CD14-positive monocyte (primary cell): ENCODE data around the gene BLOC1S1. TPM values are rescaled to one million over a fixed set of nuclear protein-coding genes. Genes with fewer than 3 reads are reported as not detected.

ENCODE experiments used
- DNase-seq, 3 donors: peaks; one replicate each; pipeline ENCODE4 v3.0.0-alpha.2; 2011 to 2022
- H2AFZ ChIP-seq: 2 replicates; pipeline ENCODE4 v1.6.0; 2012; ENCODE audit warnings: mild to moderate bottlenecking, low read depth, low read length, inconsistent platforms; ENCODE audit not compliant: insufficient read depth, poor library complexity, severe bottlenecking
- H3K27ac ChIP-seq, 2 donors: 1 replicate in 1 of 2; 2 replicates in 1 of 2; pipeline ENCODE4 v1.5.1; 2012 to 2013; ENCODE audit warnings: low read length in 2 of 2, control low read depth in 1 of 2, inconsistent platforms in 1 of 2, low read depth in 1 of 2, mild to moderate bottlenecking in 1 of 2
- H3K27me3 ChIP-seq, 2 donors: one replicate each; pipeline versions ENCODE4 v1.6.0 to v1.6.1; 2011 to 2013; ENCODE audit warnings: low read length in 2 of 2; ENCODE audit not compliant: control insufficient read depth in 2 of 2, insufficient read depth in 2 of 2
- H3K36me3 ChIP-seq, 2 donors: replicated peaks in 1 of 2; 1 replicate in 1 of 2; 2 replicates in 1 of 2; pipeline versions ENCODE4 v1.5.1 to v1.6.1; 2012 to 2013; ENCODE audit warnings: low read length in 2 of 2, control low read depth in 1 of 2, inconsistent platforms in 1 of 2, mild to moderate bottlenecking in 1 of 2; ENCODE audit not compliant: insufficient read depth in 2 of 2, control insufficient read depth in 1 of 2
- H3K4me1 ChIP-seq, 2 donors: 1 replicate in 1 of 2; 2 replicates in 1 of 2; pipeline versions ENCODE4 v1.5.1 to v1.6.1; 2012 to 2013; ENCODE audit warnings: low read length in 2 of 2, control low read depth in 1 of 2, inconsistent platforms in 1 of 2, mild to moderate bottlenecking in 1 of 2, moderate library complexity in 1 of 2; ENCODE audit not compliant: insufficient read depth in 2 of 2, control insufficient read depth in 1 of 2
- H3K4me2 ChIP-seq: replicated peaks from 2 replicates; pipeline ENCODE3; 2012; ENCODE audit warnings: low read length, moderate library complexity, mild to moderate bottlenecking; ENCODE audit not compliant: poor library complexity, severe bottlenecking; ENCODE audit errors: extremely low read depth
- H3K4me3 ChIP-seq, 3 experiments: fragments of 200-600 bp in 1 of 3; sonication (generic) in 1 of 3; replicated peaks in 1 of 3; 1 replicate in 2 of 3; 2 replicates in 1 of 3; pipeline ENCODE4 v1.5.1; 2011 to 2013; ENCODE audit warnings: low read length in 3 of 3, mild to moderate bottlenecking in 3 of 3, control low read depth in 2 of 3, low read depth in 2 of 3, inconsistent platforms in 1 of 3, moderate library complexity in 1 of 3
- H3K79me2 ChIP-seq: 2 replicates; pipeline ENCODE4 v1.6.0; 2012; ENCODE audit warnings: mild to moderate bottlenecking, control low read depth, inconsistent platforms, low read length, moderate library complexity; ENCODE audit not compliant: insufficient read depth
- H3K9ac ChIP-seq: 2 replicates; pipeline ENCODE4 v1.6.0; 2017; ENCODE audit warnings: low read length, mild to moderate bottlenecking; ENCODE audit not compliant: insufficient read depth, poor library complexity, severe bottlenecking
- H3K9me3 ChIP-seq, 2 donors: replicated peaks in 1 of 2; 1 replicate in 1 of 2; 2 replicates in 1 of 2; pipeline versions ENCODE4 v1.5.1 to v1.6.1; 2012 to 2013; ENCODE audit warnings: low read length in 2 of 2, control low read depth in 1 of 2; ENCODE audit not compliant: control insufficient read depth in 1 of 2, insufficient read depth in 1 of 2
- H4K20me1 ChIP-seq: 2 replicates; pipeline ENCODE4 v1.6.0; 2012; ENCODE audit warnings: mild to moderate bottlenecking, low read length, control low read depth, moderate library complexity; ENCODE audit not compliant: insufficient read depth
- H3K27ac Mint-ChIP-seq, 7 donors: one replicate each; pipeline ENCODE4 v1.8.0; 2020; ENCODE audit warnings: mild to moderate bottlenecking in 7 of 7, mixed read lengths in 7 of 7, moderate library complexity in 6 of 7, inconsistent platforms in 2 of 7
- H3K27me3 Mint-ChIP-seq, 3 donors: one replicate each; pipeline ENCODE4 v1.8.0; 2021 to 2022; ENCODE audit warnings: low read depth in 3 of 3, mild to moderate bottlenecking in 3 of 3, mixed read lengths in 3 of 3, moderate library complexity in 3 of 3, inconsistent platforms in 1 of 3
- H3K36me3 Mint-ChIP-seq, 2 donors: one replicate each; pipeline ENCODE4 v1.8.0; 2020; ENCODE audit warnings: mixed read lengths in 2 of 2, inconsistent platforms in 1 of 2, mild to moderate bottlenecking in 1 of 2
- H3K4me1 Mint-ChIP-seq: one replicate; pipeline ENCODE4 v1.8.0; 2020; ENCODE audit warnings: mild to moderate bottlenecking, mixed read lengths
- H3K4me3 Mint-ChIP-seq, 2 donors: one replicate each; pipeline ENCODE4 v1.8.0; 2020; ENCODE audit warnings: mild to moderate bottlenecking in 2 of 2, mixed read lengths in 2 of 2, moderate library complexity in 1 of 2
- H3K9me3 Mint-ChIP-seq, 7 donors: one replicate each; pipeline ENCODE4 v1.8.0; 2020 to 2022; ENCODE audit warnings: mixed read lengths in 7 of 7, mild to moderate bottlenecking in 6 of 7, moderate library complexity in 6 of 7, inconsistent platforms in 2 of 7
- WGBS: methylation state at CpG from one replicate; pipeline ENCODE4 v1.1.5; 2013; ENCODE audit warnings: missing lambda C conversion rate; ENCODE audit not compliant: insufficient coverage; 5-methylcytosine and 5-hydroxymethylcytosine counted together
- intact Hi-C, 2 donors: fragments of 100-400 bp; cut with micrococcal nuclease; formaldehyde crosslinking; loops; one replicate each; pipeline versions ENCODE4 v1.15.0 to v1.15.1; 2023
- polyA plus RNA-seq, 3 donors: library from polyadenylated mRNA; depleted of rRNA in 1 of 3; unstranded in 2 of 3; stranded (reverse) in 1 of 3; fragments of 300-500 nt in 2 of 3; fragments of >200 nt in 1 of 3; fragmentation: Illumina TruSeq in 2 of 3; gene quantifications; 1 replicate in 2 of 3; 2 replicates in 1 of 3; pipeline ENCODE4 v1.2.3, GENCODE V29; 2012 to 2021
- TF ChIP-seq, protein P1 (sequence below): fragments of 200-600 bp; IDR thresholded peaks from one replicate; pipeline ENCODE4 v1.8.0; 2022; ENCODE audit warnings: antibody characterized with exemption, mild to moderate bottlenecking

The BLOC1S1 gene
- polyA plus RNA-seq, 3 donors, result 222 to 358 (median 223) TPM

- peaks cover 37 to 50% (median 48%) of the 10 kb centered on the region in 3 donors for H3K27me3 Mint-ChIP-seq
- H3K27ac Mint-ChIP-seq, result peak overlapping the region in 2 of 7 donors; percentile 60 to 71
- Histone ChIP-seq H4K20me1 (no peaks in the 10 kb centered on the region), H3K9me3 (no peaks in the 10 kb centered on the region), H3K4me2 (peak overlapping the region; percentile 65), H3K4me3 (peak overlapping the region in 1 of 3 experiments; percentile 65), H3K36me3 (no peaks in the 10 kb centered on the region), H3K27me3 (peaks cover 22 to 33% of the 10 kb centered on the region in 2 donors), H3K27ac (no peak overlapping the region), H3K9ac (peak overlapping the region; percentile 25), H2AFZ (peak overlapping the region; percentile 71), H3K4me1 (peaks cover 26 to 33% of the 10 kb centered on the region in 2 donors), H3K79me2 (no peaks in the 10 kb centered on the region)
- H3K9me3 Mint-ChIP-seq, result peaks cover 0 to 9% (median 0%) of the 10 kb centered on the region in 7 donors
- TF ChIP-seq, protein P1, sequence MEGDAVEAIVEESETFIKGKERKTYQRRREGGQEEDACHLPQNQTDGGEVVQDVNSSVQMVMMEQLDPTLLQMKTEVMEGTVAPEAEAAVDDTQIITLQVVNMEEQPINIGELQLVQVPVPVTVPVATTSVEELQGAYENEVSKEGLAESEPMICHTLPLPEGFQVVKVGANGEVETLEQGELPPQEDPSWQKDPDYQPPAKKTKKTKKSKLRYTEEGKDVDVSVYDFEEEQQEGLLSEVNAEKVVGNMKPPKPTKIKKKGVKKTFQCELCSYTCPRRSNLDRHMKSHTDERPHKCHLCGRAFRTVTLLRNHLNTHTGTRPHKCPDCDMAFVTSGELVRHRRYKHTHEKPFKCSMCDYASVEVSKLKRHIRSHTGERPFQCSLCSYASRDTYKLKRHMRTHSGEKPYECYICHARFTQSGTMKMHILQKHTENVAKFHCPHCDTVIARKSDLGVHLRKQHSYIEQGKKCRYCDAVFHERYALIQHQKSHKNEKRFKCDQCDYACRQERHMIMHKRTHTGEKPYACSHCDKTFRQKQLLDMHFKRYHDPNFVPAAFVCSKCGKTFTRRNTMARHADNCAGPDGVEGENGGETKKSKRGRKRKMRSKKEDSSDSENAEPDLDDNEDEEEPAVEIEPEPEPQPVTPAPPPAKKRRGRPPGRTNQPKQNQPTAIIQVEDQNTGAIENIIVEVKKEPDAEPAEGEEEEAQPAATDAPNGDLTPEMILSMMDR, result no peak
- peak overlapping the region; percentile 77 to 79 for H3K4me3 Mint-ChIP-seq
- peaks cover 0 to 5% of the 10 kb centered on the region in 2 donors for H3K36me3 Mint-ChIP-seq
- WGBS, result 31% methylated on average over 3 of the region's 3 CpGs
- intact Hi-C loops, result loop anchor here in 1 of 2 donors (10.0 kb wide), 1 partner anchor 283 kb away; the partner anchor contains the start of gene IKZF4
- peaks cover 43% of the 10 kb centered on the region for H3K4me1 Mint-ChIP-seq
- DNase-seq, result no peak
Measured at GRCh38 chr12:55741931-55742680, 26.3 kb downstream of the BLOC1S1 start.

- Histone ChIP-seq H3K9me3 (no peaks in the 10 kb centered on the region), H3K79me2 (no peaks in the 10 kb centered on the region), H3K4me3 (peak within 1 kb of the TSS; percentile 34 to 78 (median 47)), H3K27ac (no peak within 1 kb of the TSS), H3K36me3 (no peaks in the 10 kb centered on the region), H3K4me1 (peaks cover 22 to 25% of the 10 kb centered on the region in 2 donors), H3K27me3 (peaks cover 22 to 33% of the 10 kb centered on the region in 2 donors), H4K20me1 (no peaks in the 10 kb centered on the region), H3K4me2 (peak within 1 kb of the TSS; percentile 88), H3K9ac (peak within 1 kb of the TSS; percentile 32), H2AFZ (peak within 1 kb of the TSS; percentile 79)
- Mint-ChIP-seq H3K4me1 (peaks cover 37% of the 10 kb centered on the region), H3K4me3 (peak within 1 kb of the TSS; percentile 81 to 94), H3K27ac (peak within 1 kb of the TSS in 2 of 7 donors; percentile 60 to 71), H3K36me3 (peaks cover 0 to 5% of the 10 kb centered on the region in 2 donors), H3K9me3 (peaks cover 0 to 9% (median 0%) of the 10 kb centered on the region in 7 donors), H3K27me3 (peaks cover 34 to 50% (median 48%) of the 10 kb centered on the region in 3 donors)
- under 1% methylated on average over 19 of the region's 53 CpGs for WGBS
- TF ChIP-seq, protein P1, result no peak
- peak in 1 of 3 donors; percentile 37 for DNase-seq
- intact Hi-C loops, result loop anchor here in 1 of 2 donors (10.0 kb wide), 1 partner anchor 282 kb away; the partner anchor contains the start of gene IKZF4
Measured at GRCh38 chr12:55742719-55743405, 27.0 kb downstream of the BLOC1S1 start, which contains the start of gene GDF11. Gene GDF11 (plus strand): TSS chr12:55743122. CDS start chr12:55743317, 195 bp downstream.
